Measurements from ENCODE around the gene SLC44A4. TPM values are rescaled to one million over a fixed set of nuclear protein-coding genes. Genes with fewer than 3 reads are reported as not detected.
A peak's percentile ranks its signal among the peaks of the same experiment; 100 is the strongest.

SLC44A4 gene
- total and polyA plus RNA-seq, 9 of the 15 experiments (the other 6 are each of a cell fraction or from before 2014, with no cell fraction given), result 7.9 to 18.6 (median 11.2) TPM

DNA sequence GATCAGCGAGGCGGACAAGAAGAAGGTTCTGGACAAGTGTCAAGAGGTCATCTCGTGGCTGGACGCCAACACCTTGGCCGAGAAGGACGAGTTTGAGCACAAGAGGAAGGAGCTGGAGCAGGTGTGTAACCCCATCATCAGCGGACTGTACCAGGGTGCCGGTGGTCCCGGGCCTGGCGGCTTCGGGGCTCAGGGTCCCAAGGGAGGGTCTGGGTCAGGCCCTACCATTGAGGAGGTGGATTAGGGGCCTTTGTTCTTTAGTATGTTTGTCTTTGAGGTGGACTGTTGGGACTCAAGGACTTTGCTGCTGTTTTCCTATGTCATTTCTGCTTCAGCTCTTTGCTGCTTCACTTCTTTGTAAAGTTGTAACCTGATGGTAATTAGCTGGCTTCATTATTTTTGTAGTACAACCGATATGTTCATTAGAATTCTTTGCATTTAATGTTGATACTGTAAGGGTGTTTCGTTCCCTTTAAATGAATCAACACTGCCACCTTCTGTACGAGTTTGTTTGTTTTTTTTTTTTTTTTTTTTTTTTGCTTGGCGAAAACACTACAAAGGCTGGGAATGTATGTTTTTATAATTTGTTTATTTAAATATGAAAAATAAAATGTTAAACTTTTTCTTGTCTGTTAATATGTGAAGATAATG, 49.0 kb downstream of the SLC44A4 start (continued):
- TF ChIP-seq NFATC3 (IDR thresholded peaks at IDR 0.05), result no peak
- TF ChIP-seq PCBP1 (IDR thresholded peaks at IDR 0.05; ENCODE audit: low read depth, low read length, poor library complexity, severe bottlenecking), result no peak
- TF ChIP-seq CREB5 (CRISPR knock-in tag; IDR thresholded peaks at IDR 0.05), result no peak
- TF ChIP-seq FUS (optimal IDR thresholded peaks at IDR 0.05; ENCODE audit: low read depth, low read length), result no peak
- no peak for TF ChIP-seq HOXB6 (CRISPR knock-in tag; IDR thresholded peaks at IDR 0.05; ENCODE audit: borderline replicate concordance)
- TF ChIP-seq, protein P1, sequence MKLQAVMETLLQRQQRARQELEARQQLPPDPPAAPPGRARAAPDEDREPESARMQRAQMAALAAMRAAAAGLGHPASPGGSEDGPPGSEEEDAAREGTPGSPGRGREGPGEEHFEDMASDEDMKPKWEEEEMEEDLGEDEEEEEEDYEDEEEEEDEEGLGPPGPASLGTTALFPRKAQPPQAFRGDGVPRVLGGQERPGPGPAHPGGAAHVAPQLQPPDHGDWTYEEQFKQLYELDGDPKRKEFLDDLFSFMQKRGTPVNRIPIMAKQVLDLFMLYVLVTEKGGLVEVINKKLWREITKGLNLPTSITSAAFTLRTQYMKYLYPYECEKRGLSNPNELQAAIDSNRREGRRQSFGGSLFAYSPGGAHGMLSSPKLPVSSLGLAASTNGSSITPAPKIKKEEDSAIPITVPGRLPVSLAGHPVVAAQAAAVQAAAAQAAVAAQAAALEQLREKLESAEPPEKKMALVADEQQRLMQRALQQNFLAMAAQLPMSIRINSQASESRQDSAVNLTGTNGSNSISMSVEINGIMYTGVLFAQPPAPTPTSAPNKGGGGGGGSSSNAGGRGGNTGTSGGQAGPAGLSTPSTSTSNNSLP (IDR thresholded peaks at IDR 0.05; ENCODE audit: borderline replicate concordance, low read depth, low read length), result peak; percentile 73; the same call in 1 of the 2 replicates
- no peak for TF ChIP-seq ZNF263 (CRISPR knock-in tag; IDR thresholded peaks at IDR 0.05; ENCODE audit: borderline replicate concordance)
- TF ChIP-seq ZNF23 (CRISPR knock-in tag; IDR thresholded peaks at IDR 0.05), result no peak
- TF ChIP-seq, protein P2, sequence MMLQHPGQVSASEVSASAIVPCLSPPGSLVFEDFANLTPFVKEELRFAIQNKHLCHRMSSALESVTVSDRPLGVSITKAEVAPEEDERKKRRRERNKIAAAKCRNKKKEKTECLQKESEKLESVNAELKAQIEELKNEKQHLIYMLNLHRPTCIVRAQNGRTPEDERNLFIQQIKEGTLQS (IDR thresholded peaks at IDR 0.05), result no peak
- TF ChIP-seq, protein P2 (CRISPR knock-in tag; conservative IDR thresholded peaks at IDR 0.05), result no peak
- TF ChIP-seq MTA3 (IDR thresholded peaks at IDR 0.05; ENCODE audit: borderline replicate concordance), result peak; percentile 90; the same call in 1 of the 2 replicates
- no peak for TF ChIP-seq MAFK (IDR thresholded peaks at IDR 0.05; ENCODE audit: low read length)
- no peak for TF ChIP-seq SAFB2 (IDR thresholded peaks at IDR 0.05; ENCODE audit: borderline replicate concordance, low read depth, low read length, severe bottlenecking)
- no peak for TF ChIP-seq ZNF444 (CRISPR knock-in tag; IDR thresholded peaks at IDR 0.05)
- TF ChIP-seq PHF21A (IDR thresholded peaks at IDR 0.05; ENCODE audit: borderline replicate concordance, low read depth), result no peak
- TF ChIP-seq ZHX1 (conservative IDR thresholded peaks at IDR 0.05; ENCODE audit: low read length), result no peak
- no peak for TF ChIP-seq ZNF316 (IDR thresholded peaks at IDR 0.05)
- no peak for TF ChIP-seq ZNF668 (CRISPR knock-in tag; IDR thresholded peaks at IDR 0.05)
- no peak for TF ChIP-seq GTF2E2 (tag; IDR thresholded peaks at IDR 0.05)
- no peak for TF ChIP-seq NFXL1 (CRISPR knock-in tag; IDR thresholded peaks at IDR 0.05)
- TF ChIP-seq SPI1 (IDR thresholded peaks at IDR 0.05; ENCODE audit: borderline replicate concordance, low read depth, low read length), result no peak
- TF ChIP-seq ZNF77 (CRISPR knock-in tag; IDR thresholded peaks at IDR 0.05), result no peak
- no peak for TF ChIP-seq MTA1 (IDR thresholded peaks at IDR 0.05; ENCODE audit: borderline replicate concordance)
